Osteocyte (in vitro differentiated cells): ENCODE results near the gene PHACTR3. TPM values are rescaled to one million over a fixed set of nuclear protein-coding genes. Genes with fewer than 3 reads are reported as not detected.
A peak's percentile ranks its signal among the peaks of the same experiment; 100 is the strongest.

ENCODE experiments used
- DNase-seq: peaks from one replicate; pipeline ENCODE4 v3.0.0; 2021; ENCODE audit warnings: mixed read lengths; ENCODE audit not compliant: unreplicated experiment; ENCODE audit errors: extremely low spot score
- H3K27ac Mint-ChIP-seq: one replicate; pipeline ENCODE4 v1.8.0; 2021; ENCODE audit warnings: mild to moderate bottlenecking, mixed read lengths; ENCODE audit not compliant: unreplicated experiment
- H3K27me3 Mint-ChIP-seq: one replicate; pipeline ENCODE4 v1.8.0; 2021; ENCODE audit warnings: mixed read lengths; ENCODE audit not compliant: unreplicated experiment
- H3K36me3 Mint-ChIP-seq: one replicate; pipeline ENCODE4 v1.8.0; 2021; ENCODE audit warnings: mixed read lengths; ENCODE audit not compliant: unreplicated experiment
- H3K4me1 Mint-ChIP-seq: one replicate; pipeline ENCODE4 v1.8.0; 2021; ENCODE audit warnings: mixed read lengths; ENCODE audit not compliant: unreplicated experiment
- H3K4me3 Mint-ChIP-seq: one replicate; pipeline ENCODE4 v1.8.0; 2021; ENCODE audit warnings: mild to moderate bottlenecking, moderate library complexity, mixed read lengths; ENCODE audit not compliant: unreplicated experiment
- H3K9me3 Mint-ChIP-seq: one replicate; pipeline ENCODE4 v1.8.0; 2021; ENCODE audit warnings: mixed read lengths; ENCODE audit not compliant: unreplicated experiment
- CTCF ChIP-seq: fragments of 200-600 bp; sonication (generic); IDR thresholded peaks from 2 replicates; pipeline ENCODE4 v1.5.0; 2021; ENCODE audit warnings: antibody characterized with exemption, mild to moderate bottlenecking, moderate library complexity
- total RNA-seq: library from RNA; stranded (reverse); gene quantifications from 2 replicates; pipeline ENCODE4 v1.2.1, GENCODE V29; 2021

PHACTR3 gene
- total RNA-seq, 1 donor from 2014 or later: not detected

GRCh38 chr20:59772373-59772705 is 168.0 kb downstream of the PHACTR3 start:
- no peaks in the 10 kb centered on the region for H3K9me3 Mint-ChIP-seq
- no peaks in the 10 kb centered on the region for H3K27me3 Mint-ChIP-seq
- DNase-seq: no peak
- no peak for TF ChIP-seq CTCF
- no peaks in the 10 kb centered on the region for H3K36me3 Mint-ChIP-seq
- H3K27ac Mint-ChIP-seq: no peak overlapping the region
- no peaks in the 10 kb centered on the region for H3K4me1 Mint-ChIP-seq
- no peak overlapping the region for H3K4me3 Mint-ChIP-seq

- no peak overlapping the region for H3K4me3 Mint-ChIP-seq
- no peaks in the 10 kb centered on the region for H3K4me1 Mint-ChIP-seq
- H3K36me3 Mint-ChIP-seq: no peaks in the 10 kb centered on the region
- peak; percentile 67 for DNase-seq
- H3K27ac Mint-ChIP-seq: no peak overlapping the region
- no peak for TF ChIP-seq CTCF
- no peaks in the 10 kb centered on the region for H3K27me3 Mint-ChIP-seq
- no peaks in the 10 kb centered on the region for H3K9me3 Mint-ChIP-seq
Measured at GRCh38 chr20:59772931-59773913, 168.9 kb downstream of the PHACTR3 start.

- Mint-ChIP-seq H3K27me3 (no peaks in the 10 kb centered on the region), H3K4me1 (no peaks in the 10 kb centered on the region), H3K27ac (no peak overlapping the region), H3K4me3 (no peak overlapping the region), H3K9me3 (no peaks in the 10 kb centered on the region), H3K36me3 (no peaks in the 10 kb centered on the region)
- TF ChIP-seq CTCF: no peak
- peak; percentile 66 for DNase-seq
Measured at GRCh38 chr20:59774204-59774641, 169.9 kb downstream of the PHACTR3 start.

GRCh38 chr20:59774921-59775686 is 170.8 kb downstream of the PHACTR3 start:
- H3K27ac Mint-ChIP-seq: no peak overlapping the region
- TF ChIP-seq CTCF: no peak
- peak; percentile 81 for DNase-seq
- no peak overlapping the region for H3K4me3 Mint-ChIP-seq
- no peaks in the 10 kb centered on the region for H3K9me3 Mint-ChIP-seq
- no peaks in the 10 kb centered on the region for H3K4me1 Mint-ChIP-seq
- H3K27me3 Mint-ChIP-seq: no peaks in the 10 kb centered on the region
- no peaks in the 10 kb centered on the region for H3K36me3 Mint-ChIP-seq

- H3K9me3 Mint-ChIP-seq: no peaks in the 10 kb centered on the region
- no peak overlapping the region for H3K27ac Mint-ChIP-seq
- peak; percentile 62 for DNase-seq
- no peak for TF ChIP-seq CTCF
- no peaks in the 10 kb centered on the region for H3K36me3 Mint-ChIP-seq
- H3K4me1 Mint-ChIP-seq: no peaks in the 10 kb centered on the region
- H3K27me3 Mint-ChIP-seq: no peaks in the 10 kb centered on the region
- no peak overlapping the region for H3K4me3 Mint-ChIP-seq
Measured at GRCh38 chr20:59775687-59776055, 171.3 kb downstream of the PHACTR3 start.
